Thyroid gland (tissue), 4 donors: Measurements from ENCODE around the gene HDAC11. TPM values are rescaled to one million over a fixed set of nuclear protein-coding genes. Genes with fewer than 3 reads are reported as not detected.

Experiments
- DNase-seq, 2 donors: peaks; one replicate each; pipeline ENCODE4 v3.0.0-alpha.2; 2019
- H3K27ac ChIP-seq, 3 donors: fragments of 200-600 bp; sonication (generic); 1 replicate in 2 of 3; 2 replicates in 1 of 3; pipeline ENCODE4 v1.5.1; 2016 to 2019; ENCODE audit warnings: mild to moderate bottlenecking in 1 of 3, moderate library complexity in 1 of 3
- H3K27me3 ChIP-seq: fragments of 200-600 bp; sonication (generic); one replicate; pipeline ENCODE4 v1.5.1; 2019
- H3K36me3 ChIP-seq, 2 donors: fragments of 200-600 bp; sonication (generic); one replicate each; pipeline ENCODE4 v1.5.1; 2016 to 2019
- H3K4me1 ChIP-seq, 2 donors: fragments of 200-600 bp; sonication (generic); one replicate each; pipeline ENCODE4 v1.5.1; 2017 to 2019
- H3K4me3 ChIP-seq, 3 donors: fragments of 200-600 bp; sonication (generic); replicated peaks in 1 of 3; 1 replicate in 2 of 3; 2 replicates in 1 of 3; pipeline ENCODE4 v1.5.1; 2016; ENCODE audit warnings: mild to moderate bottlenecking in 1 of 3
- H3K9me3 ChIP-seq: fragments of 200-600 bp; sonication (generic); one replicate; pipeline ENCODE4 v1.5.1; 2017
- CTCF ChIP-seq, 6 experiments: fragments of 200-600 bp in 3 of 6; fragments of 450-650 bp in 3 of 6; sonication (generic) in 3 of 6; IDR thresholded peaks; one replicate each; pipeline ENCODE4 v1.5.1; 2016 to 2019; ENCODE audit warnings: antibody characterized with exemption in 6 of 6, mild to moderate bottlenecking in 2 of 6, inconsistent platforms in 1 of 6, moderate library complexity in 1 of 6
- POLR2A ChIP-seq, 2 donors: fragments of 450-650 bp; IDR thresholded peaks; one replicate each; pipeline ENCODE4 v1.6.1; 2017; ENCODE audit warnings: antibody characterized with exemption in 2 of 2, mild to moderate bottlenecking in 2 of 2, moderate library complexity in 1 of 2
- WGBS, 2 donors: methylation state at CpG; one replicate each; pipeline ENCODE4 v1.1.5; 2017; 5-methylcytosine and 5-hydroxymethylcytosine counted together
- intact Hi-C: fragments of 100-400 bp; cut with DNase I; formaldehyde crosslinking; loops from one replicate; pipeline ENCODE4 v1.15.1; 2023
- total RNA-seq, 4 donors: library from RNA; depleted of rRNA; stranded (reverse); fragments of >200 nt; gene quantifications; one replicate each; pipeline ENCODE4 v1.2.3, GENCODE V29; 2016

Gene HDAC11
- total RNA-seq, 4 donors from 2014 or later = 18.8 to 47.5 (median 30.8) TPM

- WGBS, 2 donors = 74 to 87% methylated on average over 7 of the region's 9 CpGs
- Histone ChIP-seq H3K36me3 (no peaks in the 10 kb centered on the region), H3K4me1 (peaks cover 0 to 10% of the 10 kb centered on the region in 2 donors), H3K27ac (no peak overlapping the region), H3K9me3 (no peaks in the 10 kb centered on the region), H3K27me3 (no peaks in the 10 kb centered on the region), H3K4me3 (no peak overlapping the region)
- TF ChIP-seq CTCF (IDR thresholded peaks at IDR 0.05) = no peak
- no peak for TF ChIP-seq POLR2A (IDR thresholded peaks at IDR 0.05)
- DNase-seq = no peak
- intact Hi-C loops = no loop called here
These were observed 52.0 kb downstream of the HDAC11 start for GRCh38 chr3:13532085-13532484.

- H3K4me3 ChIP-seq = no peak overlapping the region
- 79 to 85% methylated on average over 4 to 5 of the region's 5 CpGs for WGBS, 2 donors
- peaks cover 0 to 10% of the 10 kb centered on the region in 2 donors for H3K4me1 ChIP-seq
- H3K27ac ChIP-seq = no peak overlapping the region
- DNase-seq = no peak
- intact Hi-C loops = no loop called here
- TF ChIP-seq CTCF (IDR thresholded peaks at IDR 0.05) (no peak), POLR2A (IDR thresholded peaks at IDR 0.05) (no peak)
- H3K36me3 ChIP-seq = no peaks in the 10 kb centered on the region
- H3K9me3 ChIP-seq = no peaks in the 10 kb centered on the region
- H3K27me3 ChIP-seq = no peaks in the 10 kb centered on the region
These were observed 52.5 kb downstream of the HDAC11 start for GRCh38 chr3:13532631-13533030.

- TF ChIP-seq CTCF (IDR thresholded peaks at IDR 0.05) (no peak), POLR2A (IDR thresholded peaks at IDR 0.05) (no peak)
- whole genome bisulfite sequencing, 2 donors = 75 to 86% methylated on average over 8 of the region's 8 CpGs
- intact Hi-C loops = no loop called here
- Histone ChIP-seq H3K36me3 (no peaks in the 10 kb centered on the region), H3K9me3 (no peaks in the 10 kb centered on the region), H3K27me3 (no peaks in the 10 kb centered on the region), H3K4me3 (no peak overlapping the region), H3K4me1 (peaks cover 0 to 5% of the 10 kb centered on the region in 2 donors), H3K27ac (no peak overlapping the region)
- no peak for DNase-seq
These were observed 53.8 kb downstream of the HDAC11 start for GRCh38 chr3:13533885-13534301.

GRCh38 chr3:13535526-13535875 is 55.4 kb downstream of the HDAC11 start:
- Histone ChIP-seq H3K4me1 (peaks cover 0 to 5% of the 10 kb centered on the region in 2 donors), H3K27ac (no peak overlapping the region), H3K36me3 (no peaks in the 10 kb centered on the region), H3K27me3 (no peaks in the 10 kb centered on the region), H3K9me3 (no peaks in the 10 kb centered on the region), H3K4me3 (no peak overlapping the region)
- no peak for TF ChIP-seq POLR2A (IDR thresholded peaks at IDR 0.05)
- no peak for TF ChIP-seq CTCF (IDR thresholded peaks at IDR 0.05)
- DNase-seq = no peak
- intact Hi-C loops = no loop called here
- WGBS, 2 donors = 85 to 88% methylated on average over 10 of the region's 10 CpGs

- Histone ChIP-seq H3K4me1 (peaks cover 0 to 5% of the 10 kb centered on the region in 2 donors), H3K4me3 (no peak overlapping the region), H3K36me3 (no peaks in the 10 kb centered on the region), H3K27me3 (no peaks in the 10 kb centered on the region), H3K9me3 (no peaks in the 10 kb centered on the region), H3K27ac (no peak overlapping the region)
- no peak for TF ChIP-seq POLR2A (IDR thresholded peaks at IDR 0.05)
- TF ChIP-seq CTCF (IDR thresholded peaks at IDR 0.05) = no peak
- 73 to 83% methylated on average over 2 to 7 of the region's 9 CpGs for WGBS, 2 donors
- intact Hi-C loops = no loop called here
- no peak for DNase-seq
These were observed 55.8 kb downstream of the HDAC11 start for GRCh38 chr3:13535905-13536304.
